Measurements from ENCODE around the gene CDH20. TPM values are rescaled to one million over a fixed set of nuclear protein-coding genes. Genes with fewer than 3 reads are reported as not detected.

CDH20 gene
- polyA plus RNA-seq, 1 experiment: not detected

DNA sequence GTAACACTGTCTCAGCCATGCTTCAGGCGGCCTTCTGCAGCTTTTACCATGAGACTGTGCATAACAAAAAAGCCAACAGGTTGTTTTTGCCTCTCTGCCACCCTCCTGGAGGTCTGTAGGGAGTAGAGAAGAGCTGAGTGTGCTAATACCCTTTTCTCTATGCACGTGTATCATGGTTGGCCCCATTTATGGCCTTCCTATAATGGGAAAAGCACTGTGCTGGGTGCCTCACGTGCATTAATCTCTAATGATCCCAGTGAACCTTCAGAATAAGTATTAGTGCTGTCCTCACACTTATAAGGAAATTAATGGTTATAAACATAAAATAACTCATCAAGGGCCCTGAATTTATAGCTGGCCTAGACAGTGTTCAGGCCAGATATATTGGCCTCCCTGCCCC, 164.2 kb downstream of the CDH20 start:
- DNase-seq (ENCODE audit: low read depth, low spot score): no peak
- Histone ChIP-seq H3K27ac (ENCODE audit: low read depth, low read length) (no peak overlapping the region), H3K9me3 (ENCODE audit: control insufficient read depth, insufficient read depth, low read length) (no peaks in the 10 kb centered on the region), H3K27me3 (ENCODE audit: control insufficient read depth, insufficient read depth, low read length) (peaks cover 1% of the 10 kb centered on the region), H3K4me3 (ENCODE audit: low read depth, low read length) (no peak overlapping the region)
- POLR2A ChIA-PET: no interaction called here
- TF ChIP-seq, protein P1, sequence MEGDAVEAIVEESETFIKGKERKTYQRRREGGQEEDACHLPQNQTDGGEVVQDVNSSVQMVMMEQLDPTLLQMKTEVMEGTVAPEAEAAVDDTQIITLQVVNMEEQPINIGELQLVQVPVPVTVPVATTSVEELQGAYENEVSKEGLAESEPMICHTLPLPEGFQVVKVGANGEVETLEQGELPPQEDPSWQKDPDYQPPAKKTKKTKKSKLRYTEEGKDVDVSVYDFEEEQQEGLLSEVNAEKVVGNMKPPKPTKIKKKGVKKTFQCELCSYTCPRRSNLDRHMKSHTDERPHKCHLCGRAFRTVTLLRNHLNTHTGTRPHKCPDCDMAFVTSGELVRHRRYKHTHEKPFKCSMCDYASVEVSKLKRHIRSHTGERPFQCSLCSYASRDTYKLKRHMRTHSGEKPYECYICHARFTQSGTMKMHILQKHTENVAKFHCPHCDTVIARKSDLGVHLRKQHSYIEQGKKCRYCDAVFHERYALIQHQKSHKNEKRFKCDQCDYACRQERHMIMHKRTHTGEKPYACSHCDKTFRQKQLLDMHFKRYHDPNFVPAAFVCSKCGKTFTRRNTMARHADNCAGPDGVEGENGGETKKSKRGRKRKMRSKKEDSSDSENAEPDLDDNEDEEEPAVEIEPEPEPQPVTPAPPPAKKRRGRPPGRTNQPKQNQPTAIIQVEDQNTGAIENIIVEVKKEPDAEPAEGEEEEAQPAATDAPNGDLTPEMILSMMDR (IDR thresholded peaks at IDR 0.05; ENCODE audit: low read depth, low read length): no peak
- CTCF ChIA-PET: interaction anchor here (0.8 kb wide), 1 partner anchor 175 kb away, joined by 3 read pairs; no protein-coding TSS in a partner anchor

DNA sequence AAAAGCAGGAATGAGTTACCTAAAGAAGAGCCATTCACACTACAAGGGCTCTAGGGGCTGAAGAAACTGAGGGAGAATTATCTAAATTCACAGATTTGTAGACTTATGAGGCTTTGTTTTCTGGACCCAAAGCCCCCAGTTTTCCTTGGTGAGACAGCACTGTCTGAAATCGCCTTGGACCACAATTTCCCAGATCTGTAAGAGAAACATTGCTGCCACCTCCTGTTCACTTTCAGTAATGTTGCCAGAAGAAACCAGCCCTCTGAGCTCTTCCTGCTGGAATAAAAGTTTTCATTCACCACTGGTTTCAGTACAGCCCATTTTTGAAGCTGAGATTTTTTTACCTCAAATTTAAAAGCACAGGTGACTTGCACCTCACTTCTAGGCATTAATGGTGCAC, 169.2 kb downstream of the CDH20 start:
- TF ChIP-seq, protein P1 (IDR thresholded peaks at IDR 0.05; ENCODE audit: low read depth, low read length): peak; percentile 77
- Histone ChIP-seq H3K9me3 (ENCODE audit: control insufficient read depth, insufficient read depth, low read length) (no peaks in the 10 kb centered on the region), H3K27ac (ENCODE audit: low read depth, low read length) (no peak overlapping the region), H3K4me3 (ENCODE audit: low read depth, low read length) (no peak overlapping the region), H3K27me3 (ENCODE audit: control insufficient read depth, insufficient read depth, low read length) (no peaks in the 10 kb centered on the region)
- peak; percentile 32 for DNase-seq (ENCODE audit: low read depth, low spot score)
- ChIA-PET POLR2A (no interaction called here), CTCF (interaction anchor here (0.6 to 8.2 kb wide), 34 partner anchors 9 to 1809 kb away, joined by 3 to 268 read pairs (median 4); no protein-coding TSS in a partner anchor)

DNA sequence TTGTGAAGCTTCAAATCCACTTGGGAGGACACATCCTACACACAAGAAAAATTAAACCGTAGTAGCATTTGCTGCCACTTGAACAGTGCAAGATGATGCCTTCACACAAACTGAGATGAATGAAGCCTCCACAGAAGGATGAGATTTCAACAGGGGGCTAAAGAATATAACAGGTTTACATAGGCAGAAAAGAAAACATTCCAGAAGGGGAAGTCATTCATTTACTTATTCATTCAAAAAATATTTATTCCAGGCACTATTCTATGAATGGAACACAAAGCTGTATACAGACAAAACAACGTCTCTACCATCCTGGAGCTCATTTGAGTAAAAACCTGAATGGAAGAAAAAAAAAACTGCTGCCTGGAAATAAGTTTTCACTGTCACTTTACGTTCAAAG, 170.5 kb downstream of the CDH20 start:
- TF ChIP-seq, protein P1 (IDR thresholded peaks at IDR 0.05; ENCODE audit: low read depth, low read length): no peak
- H3K27me3 ChIP-seq (ENCODE audit: control insufficient read depth, insufficient read depth, low read length): no peaks in the 10 kb centered on the region
- H3K4me3 ChIP-seq (ENCODE audit: low read depth, low read length): no peak overlapping the region
- DNase-seq (ENCODE audit: low read depth, low spot score): no peak
- ChIA-PET CTCF (interaction anchor here (0.7 to 8.2 kb wide), 12 partner anchors 10 to 819 kb away, joined by 3 to 268 read pairs (median 6); no protein-coding TSS in a partner anchor), POLR2A (no interaction called here)
- no peaks in the 10 kb centered on the region for H3K9me3 ChIP-seq (ENCODE audit: control insufficient read depth, insufficient read depth, low read length)
- no peak overlapping the region for H3K27ac ChIP-seq (ENCODE audit: low read depth, low read length)

DNA sequence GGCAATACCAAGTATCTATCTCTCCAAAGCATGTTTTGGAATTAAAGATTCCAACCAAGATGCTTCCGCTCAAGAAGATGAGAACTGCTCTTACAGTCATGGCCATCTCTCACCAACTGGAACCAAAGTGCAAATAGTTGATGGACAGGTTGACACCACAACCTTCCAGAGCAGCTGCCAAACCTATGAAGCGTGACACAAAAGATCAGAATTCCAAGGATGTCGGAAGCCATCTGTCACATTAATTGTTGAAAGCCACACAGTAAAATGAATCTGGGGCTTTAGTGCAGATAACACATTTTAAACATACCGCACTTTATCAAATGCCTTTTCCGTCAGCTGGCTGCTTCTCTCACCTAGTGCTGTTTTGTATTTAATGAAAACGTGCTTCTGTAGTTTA, 195.7 kb downstream of the CDH20 start:
- Histone ChIP-seq H3K27ac (ENCODE audit: low read depth, low read length) (no peak overlapping the region), H3K27me3 (ENCODE audit: control insufficient read depth, insufficient read depth, low read length) (peaks cover 2% of the 10 kb centered on the region), H3K9me3 (ENCODE audit: control insufficient read depth, insufficient read depth, low read length) (no peaks in the 10 kb centered on the region), H3K4me3 (ENCODE audit: low read depth, low read length) (no peak overlapping the region)
- no peak for DNase-seq (ENCODE audit: low read depth, low spot score)
- TF ChIP-seq, protein P1 (IDR thresholded peaks at IDR 0.05; ENCODE audit: low read depth, low read length): no peak
- CTCF ChIA-PET: no interaction called here
- POLR2A ChIA-PET: no interaction called here

DNA sequence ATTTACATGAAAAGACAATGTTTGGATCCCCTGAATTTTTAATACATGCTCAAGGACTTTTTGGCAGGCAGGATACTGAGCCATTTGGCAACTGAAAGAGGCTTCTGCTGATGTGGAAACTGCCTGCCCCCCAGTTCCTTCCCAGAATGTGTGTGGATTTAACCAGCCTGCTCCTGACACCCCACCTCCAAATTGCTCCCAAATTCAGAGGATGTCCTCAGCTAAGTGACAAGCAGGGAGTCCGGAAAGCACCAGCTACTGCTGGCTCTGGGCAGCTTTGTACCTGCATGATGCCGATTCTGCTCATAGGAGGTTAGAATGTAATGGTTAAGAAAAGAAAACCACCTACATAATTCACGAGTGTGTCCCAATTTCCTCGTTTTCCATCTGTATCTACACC, 197.5 kb downstream of the CDH20 start:
- no peak overlapping the region for H3K4me3 ChIP-seq (ENCODE audit: low read depth, low read length)
- TF ChIP-seq, protein P1 (IDR thresholded peaks at IDR 0.05; ENCODE audit: low read depth, low read length): no peak
- POLR2A ChIA-PET: no interaction called here
- no peak overlapping the region for H3K27ac ChIP-seq (ENCODE audit: low read depth, low read length)
- CTCF ChIA-PET: no interaction called here
- H3K9me3 ChIP-seq (ENCODE audit: control insufficient read depth, insufficient read depth, low read length): no peaks in the 10 kb centered on the region
- H3K27me3 ChIP-seq (ENCODE audit: control insufficient read depth, insufficient read depth, low read length): peaks cover 2% of the 10 kb centered on the region
- DNase-seq (ENCODE audit: low read depth, low spot score): no peak
